ENCODE results near the gene COX4I2.
A peak's percentile ranks its signal among the peaks of the same experiment; 100 is the strongest.

Gene COX4I2

DNA sequence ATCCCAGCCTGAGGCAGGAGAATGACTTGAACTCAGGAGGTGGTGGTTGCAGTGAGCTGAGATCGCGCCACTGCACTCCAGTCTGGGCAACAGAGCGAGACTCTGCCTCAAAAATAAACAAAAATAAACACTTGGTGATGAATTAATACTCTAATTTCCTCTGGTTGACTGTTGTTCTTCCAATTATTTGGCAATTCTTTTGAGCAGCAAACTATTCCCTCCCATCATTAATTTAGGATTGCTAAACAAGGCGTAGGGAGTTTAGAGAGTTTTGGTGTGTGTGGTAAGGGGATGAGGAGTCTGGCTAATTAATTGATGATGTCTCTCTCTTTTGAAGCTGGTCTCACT, 35.3 kb upstream of the COX4I2 start:
- Histone ChIP-seq H3K9me3 (ENCODE audit: control insufficient read depth, insufficient read depth, low read length) (no peaks in the 10 kb centered on the region), H3K36me3 (ENCODE audit: control insufficient read depth, low read length) (no peaks in the 10 kb centered on the region), H3K4me2 (ENCODE audit: low read length) (0 out of 2 replicates have a peak overlapping the region, but pooled peaks have one; percentile 14), H3F3A (ENCODE audit: control insufficient read depth, insufficient read depth) (no peaks in the 10 kb centered on the region), H3K79me2 (ENCODE audit: control insufficient read depth, low read length) (no peaks in the 10 kb centered on the region), H3K4me1 (ENCODE audit: control insufficient read depth, low read length) (peaks cover 39% of the 10 kb centered on the region), H3K27ac (ENCODE audit: low read depth, low read length) (no peak overlapping the region), H3K4me3 (ENCODE audit: low read length) (no peak overlapping the region), H3K9me2 (replicated peaks; ENCODE audit: control insufficient read depth, low read length) (no peaks in the 10 kb centered on the region), H3K27me3 (ENCODE audit: control insufficient read depth, low read length) (peaks cover 47% of the 10 kb centered on the region), H4K20me1 (ENCODE audit: control insufficient read depth, insufficient read depth, low read depth, low read length) (no peaks in the 10 kb centered on the region)
- TF ChIP-seq, protein P1, sequence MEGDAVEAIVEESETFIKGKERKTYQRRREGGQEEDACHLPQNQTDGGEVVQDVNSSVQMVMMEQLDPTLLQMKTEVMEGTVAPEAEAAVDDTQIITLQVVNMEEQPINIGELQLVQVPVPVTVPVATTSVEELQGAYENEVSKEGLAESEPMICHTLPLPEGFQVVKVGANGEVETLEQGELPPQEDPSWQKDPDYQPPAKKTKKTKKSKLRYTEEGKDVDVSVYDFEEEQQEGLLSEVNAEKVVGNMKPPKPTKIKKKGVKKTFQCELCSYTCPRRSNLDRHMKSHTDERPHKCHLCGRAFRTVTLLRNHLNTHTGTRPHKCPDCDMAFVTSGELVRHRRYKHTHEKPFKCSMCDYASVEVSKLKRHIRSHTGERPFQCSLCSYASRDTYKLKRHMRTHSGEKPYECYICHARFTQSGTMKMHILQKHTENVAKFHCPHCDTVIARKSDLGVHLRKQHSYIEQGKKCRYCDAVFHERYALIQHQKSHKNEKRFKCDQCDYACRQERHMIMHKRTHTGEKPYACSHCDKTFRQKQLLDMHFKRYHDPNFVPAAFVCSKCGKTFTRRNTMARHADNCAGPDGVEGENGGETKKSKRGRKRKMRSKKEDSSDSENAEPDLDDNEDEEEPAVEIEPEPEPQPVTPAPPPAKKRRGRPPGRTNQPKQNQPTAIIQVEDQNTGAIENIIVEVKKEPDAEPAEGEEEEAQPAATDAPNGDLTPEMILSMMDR (IDR thresholded peaks at IDR 0.05; ENCODE audit: low read depth, low read length, poor library complexity, severe bottlenecking), result no peak
- TF ChIP-seq EZH2phosphoT487 (IDR thresholded peaks at IDR 0.05; ENCODE audit: borderline replicate concordance, low read length), result no peak

DNA sequence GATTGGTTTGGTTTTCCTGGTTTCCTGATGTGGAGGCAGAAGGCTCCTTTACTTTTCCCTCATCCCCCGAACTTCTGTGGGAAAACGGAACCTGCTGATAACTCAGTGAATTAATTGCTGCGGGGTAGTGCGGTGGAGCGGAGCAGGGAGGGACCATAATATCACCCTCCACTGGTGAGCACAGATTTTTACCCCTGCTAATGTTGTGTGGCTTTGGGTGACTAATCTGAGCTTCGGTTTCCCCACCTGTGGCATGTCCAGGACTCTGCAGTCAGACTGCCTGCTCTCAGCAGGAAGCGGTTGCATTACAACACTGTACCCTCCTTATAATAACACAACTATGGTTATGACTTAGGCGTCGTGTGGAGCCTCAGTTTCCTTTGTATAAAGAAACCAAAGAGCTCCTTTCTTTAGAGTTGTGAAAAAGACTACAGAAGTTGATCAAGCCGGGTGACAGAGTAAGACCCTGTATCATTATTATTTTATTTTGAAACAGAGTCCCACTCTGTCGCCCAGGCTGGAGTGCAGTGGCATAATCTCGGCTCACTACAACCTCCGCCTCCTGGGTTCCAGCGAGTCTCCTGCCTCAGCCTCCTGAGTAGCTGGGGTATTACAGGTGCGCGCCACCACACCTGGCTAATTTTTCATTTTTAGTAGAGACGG, 34.8 kb upstream of the COX4I2 start:
- Histone ChIP-seq H3F3A (ENCODE audit: control insufficient read depth, insufficient read depth) (no peaks in the 10 kb centered on the region), H3K27me3 (ENCODE audit: control insufficient read depth, low read length) (peaks cover 52% of the 10 kb centered on the region), H3K9me2 (replicated peaks; ENCODE audit: control insufficient read depth, low read length) (no peaks in the 10 kb centered on the region), H3K4me1 (ENCODE audit: control insufficient read depth, low read length) (peaks cover 39% of the 10 kb centered on the region), H3K4me2 (ENCODE audit: low read length) (0 out of 2 replicates have a peak overlapping the region, but pooled peaks have one; percentile 14), H3K79me2 (ENCODE audit: control insufficient read depth, low read length) (no peaks in the 10 kb centered on the region), H3K27ac (ENCODE audit: low read depth, low read length) (no peak overlapping the region), H3K4me3 (ENCODE audit: low read length) (no peak overlapping the region), H3K36me3 (ENCODE audit: control insufficient read depth, low read length) (no peaks in the 10 kb centered on the region), H3K9me3 (ENCODE audit: control insufficient read depth, insufficient read depth, low read length) (no peaks in the 10 kb centered on the region), H4K20me1 (ENCODE audit: control insufficient read depth, insufficient read depth, low read depth, low read length) (no peaks in the 10 kb centered on the region)
- TF ChIP-seq, protein P1 (IDR thresholded peaks at IDR 0.05; ENCODE audit: low read depth, low read length, poor library complexity, severe bottlenecking), result no peak
- TF ChIP-seq EZH2phosphoT487 (IDR thresholded peaks at IDR 0.05; ENCODE audit: borderline replicate concordance, low read length), result peak; percentile 36; the same call in 1 of the 2 replicates

DNA sequence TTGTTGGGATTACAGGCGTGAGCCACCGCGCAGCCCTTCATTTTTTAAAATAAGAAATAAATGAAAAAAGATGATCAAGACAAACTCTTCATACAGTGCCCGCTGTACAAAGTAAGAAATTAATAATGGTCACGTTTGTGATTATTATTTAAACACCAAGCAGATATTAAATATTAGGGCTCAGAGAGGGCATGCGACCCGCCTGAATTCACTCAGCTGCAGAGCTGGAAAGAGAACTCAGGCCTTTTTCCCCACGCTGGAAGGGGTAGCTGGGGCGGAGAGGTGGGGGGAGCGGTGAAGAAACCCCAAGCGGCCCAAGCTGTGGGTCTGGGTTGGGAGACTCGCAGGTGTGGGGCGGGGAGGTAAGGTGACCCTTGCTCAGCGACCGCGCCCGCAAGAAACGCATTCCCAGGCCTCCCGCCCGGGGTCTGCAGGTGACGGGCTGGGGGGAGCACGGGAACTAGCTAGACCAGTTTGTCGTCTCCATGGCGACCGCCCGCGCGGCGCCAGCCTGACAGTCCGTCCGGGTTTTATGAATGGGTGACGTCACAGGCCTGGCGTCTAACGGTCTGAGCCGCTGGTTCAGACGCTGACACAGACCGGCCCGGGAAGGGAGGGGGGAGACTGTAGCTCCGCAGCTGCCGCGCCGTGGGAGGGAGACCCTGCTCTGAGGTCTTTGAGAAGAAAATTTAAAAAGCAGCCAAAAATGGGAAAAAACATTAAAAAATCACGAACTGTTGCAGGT, 33.7 kb upstream of the COX4I2 start:
- no peak for TF ChIP-seq EZH2phosphoT487 (IDR thresholded peaks at IDR 0.05; ENCODE audit: borderline replicate concordance, low read length)
- TF ChIP-seq, protein P1 (IDR thresholded peaks at IDR 0.05; ENCODE audit: low read depth, low read length, poor library complexity, severe bottlenecking), result no peak
- H3K4me2 ChIP-seq (ENCODE audit: low read length), result peak overlapping the region; percentile 81
- H3K4me1 ChIP-seq (ENCODE audit: control insufficient read depth, low read length), result peaks cover 39% of the 10 kb centered on the region
- peaks cover 62% of the 10 kb centered on the region for H3K27me3 ChIP-seq (ENCODE audit: control insufficient read depth, low read length)
- no peaks in the 10 kb centered on the region for H3F3A ChIP-seq (ENCODE audit: control insufficient read depth, insufficient read depth)
- H3K79me2 ChIP-seq (ENCODE audit: control insufficient read depth, low read length), result no peaks in the 10 kb centered on the region
- no peaks in the 10 kb centered on the region for H3K9me3 ChIP-seq (ENCODE audit: control insufficient read depth, insufficient read depth, low read length)
- no peaks in the 10 kb centered on the region for H3K9me2 ChIP-seq (replicated peaks; ENCODE audit: control insufficient read depth, low read length)
- no peaks in the 10 kb centered on the region for H4K20me1 ChIP-seq (ENCODE audit: control insufficient read depth, insufficient read depth, low read depth, low read length)
- no peak overlapping the region for H3K27ac ChIP-seq (ENCODE audit: low read depth, low read length)
- peak overlapping the region; percentile 85 for H3K4me3 ChIP-seq (ENCODE audit: low read length)
- no peaks in the 10 kb centered on the region for H3K36me3 ChIP-seq (ENCODE audit: control insufficient read depth, low read length)
